ENCODE results near the gene ITGB7. TPM values are rescaled to one million over a fixed set of nuclear protein-coding genes. Genes with fewer than 3 reads are reported as not detected.
"Not testable (repeated sequence)": the region's sequence is repeated elsewhere in the genome, so short reads cannot be mapped to it uniquely, and the experiment has no call there.

ITGB7 gene
- total and polyA plus RNA-seq, 3 donors from 2014 or later, result 0.24 to 3.7 (median 1.2) TPM

DNA sequence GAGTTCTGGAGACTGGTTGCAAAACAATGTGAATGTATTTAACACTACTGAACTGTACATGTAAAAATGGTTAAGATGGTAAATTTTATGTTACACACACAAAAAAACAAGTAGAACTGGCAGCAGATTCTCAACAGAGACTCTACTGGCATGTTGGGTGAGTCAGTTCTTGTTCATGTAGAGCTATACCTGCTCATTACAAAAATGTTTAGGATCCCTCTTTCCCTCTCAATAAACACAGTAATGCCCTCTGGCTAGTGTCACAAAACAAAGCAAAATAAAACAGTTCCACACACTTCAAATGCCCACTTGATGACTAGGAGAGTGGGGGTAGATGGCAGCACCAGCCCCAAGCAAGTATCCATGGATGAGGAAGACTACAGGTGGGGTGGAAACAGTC, 40.2 kb downstream of the ITGB7 start:
- no peak for DNase-seq
- Histone ChIP-seq H3K9me3 (no peaks in the 10 kb centered on the region), H3K27me3 (no peaks in the 10 kb centered on the region), H3K4me3 (no peak overlapping the region), H3K4me1 (peaks cover 8% of the 10 kb centered on the region), H3K27ac (no peak overlapping the region), H3K36me3 (ENCODE audit: low read depth, missing control alignments) (no peaks in the 10 kb centered on the region)
- intact Hi-C loops (cut with DNase I; ENCODE audit: low total_unique reads), result no loop called here
- TF ChIP-seq POLR2A (IDR thresholded peaks at IDR 0.05), result no peak

DNA sequence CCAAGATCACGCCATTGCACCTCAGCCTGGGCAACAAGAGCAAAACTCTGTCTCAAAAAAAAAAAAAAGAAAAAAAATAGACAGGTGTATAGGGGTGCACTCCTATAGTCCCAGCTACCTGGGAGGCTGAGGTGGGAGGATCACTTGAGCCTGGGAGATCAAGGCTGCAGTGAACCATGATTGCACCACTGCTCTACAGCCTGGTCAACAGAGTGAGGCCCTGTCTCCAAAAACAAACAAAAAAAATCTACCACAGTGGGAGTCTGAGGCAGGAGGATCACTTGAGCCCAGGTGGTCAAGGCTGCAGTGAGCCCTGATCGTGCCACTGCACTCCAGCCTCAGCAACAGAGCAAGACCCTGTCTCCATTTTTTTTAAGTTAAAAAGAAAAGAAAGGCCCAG, 44.0 kb downstream of the ITGB7 start:
- 94 to 95% methylated on average over 2 of the region's 2 CpGs for WGBS, 2 donors
- intact Hi-C loops (cut with DNase I; ENCODE audit: low total_unique reads), result not testable (repeated sequence)

GRCh38 chr12:53161119-53161911, 45.7 kb downstream of the ITGB7 start:
- H3K36me3 ChIP-seq (ENCODE audit: low read depth, missing control alignments), result no peaks in the 10 kb centered on the region
- H3K27me3 ChIP-seq, result no peaks in the 10 kb centered on the region
- no peak overlapping the region for H3K4me3 ChIP-seq
- intact Hi-C loops (cut with DNase I; ENCODE audit: low total_unique reads), result no loop called here
- no peaks in the 10 kb centered on the region for H3K9me3 ChIP-seq
- H3K27ac ChIP-seq, result no peak overlapping the region
- 67 to 87% methylated on average over 4 to 8 of the region's 8 CpGs for WGBS, 2 donors
- H3K4me1 ChIP-seq, result no peaks in the 10 kb centered on the region
- TF ChIP-seq POLR2A (IDR thresholded peaks at IDR 0.05), result no peak
- TF ChIP-seq, protein P1, sequence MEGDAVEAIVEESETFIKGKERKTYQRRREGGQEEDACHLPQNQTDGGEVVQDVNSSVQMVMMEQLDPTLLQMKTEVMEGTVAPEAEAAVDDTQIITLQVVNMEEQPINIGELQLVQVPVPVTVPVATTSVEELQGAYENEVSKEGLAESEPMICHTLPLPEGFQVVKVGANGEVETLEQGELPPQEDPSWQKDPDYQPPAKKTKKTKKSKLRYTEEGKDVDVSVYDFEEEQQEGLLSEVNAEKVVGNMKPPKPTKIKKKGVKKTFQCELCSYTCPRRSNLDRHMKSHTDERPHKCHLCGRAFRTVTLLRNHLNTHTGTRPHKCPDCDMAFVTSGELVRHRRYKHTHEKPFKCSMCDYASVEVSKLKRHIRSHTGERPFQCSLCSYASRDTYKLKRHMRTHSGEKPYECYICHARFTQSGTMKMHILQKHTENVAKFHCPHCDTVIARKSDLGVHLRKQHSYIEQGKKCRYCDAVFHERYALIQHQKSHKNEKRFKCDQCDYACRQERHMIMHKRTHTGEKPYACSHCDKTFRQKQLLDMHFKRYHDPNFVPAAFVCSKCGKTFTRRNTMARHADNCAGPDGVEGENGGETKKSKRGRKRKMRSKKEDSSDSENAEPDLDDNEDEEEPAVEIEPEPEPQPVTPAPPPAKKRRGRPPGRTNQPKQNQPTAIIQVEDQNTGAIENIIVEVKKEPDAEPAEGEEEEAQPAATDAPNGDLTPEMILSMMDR (IDR thresholded peaks at IDR 0.05), result no peak
- DNase-seq, result no peak

More for the DNA sequence above, 44.0 kb downstream of the ITGB7 start:
- H3K4me1 ChIP-seq; H3K9me3 ChIP-seq; H3K4me3 ChIP-seq; H3K36me3 ChIP-seq (ENCODE audit: low read depth, missing control alignments); H3K27me3 ChIP-seq; DNase-seq; H3K27ac ChIP-seq: not testable (repeated sequence)

DNA sequence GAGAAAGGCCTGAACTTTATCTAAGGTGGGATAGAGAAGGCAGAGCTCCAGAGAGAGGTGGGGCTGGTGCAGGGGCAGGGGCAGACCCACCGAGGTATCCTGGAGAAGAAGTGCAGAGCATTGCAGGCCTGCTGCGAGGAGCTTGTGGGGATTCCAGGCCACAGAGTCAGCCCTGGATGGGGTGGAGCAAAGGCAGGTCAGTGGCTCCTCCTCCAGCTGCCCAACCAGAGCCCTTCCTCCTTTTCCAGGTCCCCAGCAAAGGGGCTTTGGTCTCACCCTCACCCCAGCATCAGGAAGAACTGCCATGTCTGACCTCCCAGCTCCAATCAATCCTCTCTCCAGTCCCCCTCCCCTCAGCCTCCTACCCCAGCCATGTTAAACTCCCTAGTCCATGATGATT, 46.4 kb downstream of the ITGB7 start:
- Histone ChIP-seq H3K4me3 (no peak overlapping the region), H3K4me1 (no peaks in the 10 kb centered on the region), H3K9me3 (no peaks in the 10 kb centered on the region), H3K27ac (no peak overlapping the region), H3K36me3 (ENCODE audit: low read depth, missing control alignments) (no peaks in the 10 kb centered on the region), H3K27me3 (no peaks in the 10 kb centered on the region)
- no peak for TF ChIP-seq POLR2A (IDR thresholded peaks at IDR 0.05)
- TF ChIP-seq, protein P1 (IDR thresholded peaks at IDR 0.05), result no peak
- DNase-seq, result no peak
- 82 to 83% methylated on average over 2 of the region's 2 CpGs for WGBS, 2 donors
- intact Hi-C loops (cut with DNase I; ENCODE audit: low total_unique reads), result no loop called here

- Histone ChIP-seq H3K4me1 (no peaks in the 10 kb centered on the region), H3K27ac (no peak overlapping the region), H3K9me3 (no peaks in the 10 kb centered on the region), H3K4me3 (no peak overlapping the region), H3K27me3 (no peaks in the 10 kb centered on the region), H3K36me3 (ENCODE audit: low read depth, missing control alignments) (no peaks in the 10 kb centered on the region)
- no peak for TF ChIP-seq POLR2A (IDR thresholded peaks at IDR 0.05)
- TF ChIP-seq, protein P1 (IDR thresholded peaks at IDR 0.05), result no peak
- no peak for DNase-seq
- 90% methylated on average over 10 to 16 of the region's 16 CpGs for WGBS, 2 donors
- intact Hi-C loops (cut with DNase I; ENCODE audit: low total_unique reads), result no loop called here
Observed at GRCh38 chr12:53160000-53160399, 47.1 kb downstream of the ITGB7 start.
